ENCODE data around the gene HCRTR1. TPM values are rescaled to one million over a fixed set of nuclear protein-coding genes. Genes with fewer than 3 reads are reported as not detected.

HCRTR1 gene
- total and polyA plus RNA-seq, 2 donors (not counting 3 experiments of a cell fraction or from before 2014, with no cell fraction given) = 0.93 to 1.5 TPM

DNA sequence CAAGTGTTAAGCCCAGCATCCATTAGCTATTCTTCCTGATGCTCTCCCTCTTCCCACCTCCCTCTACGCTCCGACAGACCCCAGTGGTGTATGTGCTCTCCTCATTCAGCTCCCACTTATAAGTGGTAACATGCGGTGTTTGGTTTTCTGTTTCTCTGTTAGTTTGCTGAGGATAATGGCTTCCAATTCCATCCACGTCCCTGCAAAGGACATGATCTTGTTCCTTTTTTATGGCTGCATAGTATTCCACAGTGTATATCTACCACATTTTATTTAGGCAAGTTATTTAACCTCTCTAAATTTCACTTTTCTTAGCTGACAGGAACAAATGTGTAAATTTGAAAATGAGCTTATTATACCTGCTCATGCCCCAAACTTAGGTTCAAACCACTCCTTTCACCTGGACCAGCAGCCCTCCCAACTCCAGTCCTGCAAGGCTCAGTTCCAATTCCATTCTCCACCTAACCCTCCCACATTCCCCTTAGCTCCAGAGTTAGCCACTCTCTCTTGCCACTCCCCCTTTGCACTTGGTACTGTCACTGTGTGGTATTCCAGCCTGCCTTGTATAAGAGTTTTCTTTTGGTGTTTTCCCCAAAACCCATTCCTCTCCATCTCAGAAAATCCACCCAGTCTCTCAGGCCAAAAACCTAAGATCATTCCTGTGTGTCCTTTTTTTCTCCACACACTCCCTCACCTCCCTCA lies 28.9 kb downstream of the HCRTR1 start:
- no TSS peak for BruUV-seq (replicated peaks)
- dilution Hi-C loops (cut with MboI; ENCODE audit: extremely low pct_ligation_motif_present, low sequenced_read_pairs) = no loop called here
- DNase-seq (ENCODE audit: low read depth, low spot score) (no peak), FAIRE-seq (no peak)
- Histone ChIP-seq H3K4me3 (replicated peaks in 1 of 3; ENCODE audit: insufficient read depth in 1 of 3, low read depth in 1 of 3, low read length in 3 of 3) (no peak overlapping the region), H3K27ac (ENCODE audit: insufficient read depth, low read depth, low read length) (no peak overlapping the region), H4K20me1 (replicated peaks; ENCODE audit: control insufficient read depth, extremely low read depth, insufficient read depth, low read length) (no peaks in the 10 kb centered on the region), H3K9ac (replicated peaks; ENCODE audit: extremely low read depth, insufficient read depth, low read length) (no peak overlapping the region), H3K79me2 (ENCODE audit: control insufficient read depth, insufficient read depth, low read length) (peaks cover 23% of the 10 kb centered on the region), H3K9me1 (replicated peaks; ENCODE audit: control insufficient read depth, extremely low read depth, insufficient read depth, low read length) (no peaks in the 10 kb centered on the region), H3K4me2 (ENCODE audit: insufficient read depth, low read length) (no peak overlapping the region), H2AFZ (ENCODE audit: low read depth, low read length) (no peak overlapping the region), H3K4me1 (ENCODE audit: control insufficient read depth, extremely low read depth, insufficient read depth, low read length) (peaks cover 14% of the 10 kb centered on the region), H3K9me3 (replicated peaks; ENCODE audit: control insufficient read depth, insufficient read depth, low read length) (no peaks in the 10 kb centered on the region), H3K36me3 (ENCODE audit: control insufficient read depth in 2 of 2, extremely low read depth in 1 of 2, insufficient read depth in 2 of 2, low read length in 2 of 2) (no peaks in the 10 kb centered on the region), H3K27me3 (ENCODE audit: control insufficient read depth in 2 of 2, insufficient read depth in 2 of 2, low read length in 2 of 2) (no peaks in the 10 kb centered on the region)
- ChIA-PET POLR2A (no interaction called here), CTCF (interaction anchor here (1.0 to 1.7 kb wide), 3 partner anchors 11 to 99 kb away, joined by 3 read pairs; no protein-coding TSS in a partner anchor)
- TF ChIP-seq POLR2AphosphoS5 (IDR thresholded peaks at IDR 0.05; ENCODE audit: insufficient read depth, low read depth, low read length) (no peak), MYC (IDR thresholded peaks at IDR 0.05; ENCODE audit: low read depth, low read length) (no peak), GATA2 (IDR thresholded peaks at IDR 0.05; ENCODE audit: insufficient read depth, insufficient read length, low read depth, low read length) (no peak), POLR2A (IDR thresholded peaks at IDR 0.05; ENCODE audit: low read depth, low read length) (no peak)
- intact Hi-C loops (cut with micrococcal nuclease) = loop anchor here (10.0 kb wide), 1 partner anchor 288 kb away; the partner anchor contains the start of gene PTP4A2

DNA sequence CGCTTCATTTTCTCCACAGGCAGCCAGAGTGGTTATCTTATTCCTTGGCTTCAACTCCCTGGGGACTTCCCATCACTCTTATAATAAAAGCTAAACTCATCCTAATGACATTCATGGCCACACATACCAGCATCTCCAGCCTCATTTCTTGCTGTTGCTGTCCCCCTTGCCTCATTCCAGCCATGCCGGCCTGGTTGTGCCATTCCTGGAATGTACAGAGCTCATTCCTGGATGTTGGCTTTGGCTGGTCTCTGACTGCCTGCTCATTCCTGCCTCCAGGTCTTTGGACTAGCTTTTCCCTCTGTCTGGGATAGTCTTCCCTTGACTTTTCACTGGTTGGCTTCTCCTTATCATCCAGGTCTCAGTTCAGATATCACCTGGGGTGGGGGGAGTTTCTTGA lies 29.6 kb downstream of the HCRTR1 start:
- peaks cover 14% of the 10 kb centered on the region for H3K4me1 ChIP-seq (ENCODE audit: control insufficient read depth, extremely low read depth, insufficient read depth, low read length)
- POLR2A ChIA-PET = no interaction called here
- FAIRE-seq = no peak
- no peak overlapping the region for H3K27ac ChIP-seq (ENCODE audit: insufficient read depth, low read depth, low read length)
- no peaks in the 10 kb centered on the region for H3K36me3 ChIP-seq (ENCODE audit: control insufficient read depth in 2 of 2, extremely low read depth in 1 of 2, insufficient read depth in 2 of 2, low read length in 2 of 2)
- intact Hi-C loops (cut with micrococcal nuclease) (loop anchor here (10.0 kb wide), 1 partner anchor 288 kb away; the partner anchor contains the start of gene PTP4A2), dilution Hi-C loops (cut with MboI; ENCODE audit: extremely low pct_ligation_motif_present, low sequenced_read_pairs) (no loop called here)
- no peaks in the 10 kb centered on the region for H4K20me1 ChIP-seq (replicated peaks; ENCODE audit: control insufficient read depth, extremely low read depth, insufficient read depth, low read length)
- no peaks in the 10 kb centered on the region for H3K9me1 ChIP-seq (replicated peaks; ENCODE audit: control insufficient read depth, extremely low read depth, insufficient read depth, low read length)
- H3K9me3 ChIP-seq (replicated peaks; ENCODE audit: control insufficient read depth, insufficient read depth, low read length) = no peaks in the 10 kb centered on the region
- no TSS peak for BruUV-seq (replicated peaks)
- H3K9ac ChIP-seq (replicated peaks; ENCODE audit: extremely low read depth, insufficient read depth, low read length) = no peak overlapping the region
- no peaks in the 10 kb centered on the region for H3K27me3 ChIP-seq (ENCODE audit: control insufficient read depth in 2 of 2, insufficient read depth in 2 of 2, low read length in 2 of 2)
- H3K4me3 ChIP-seq (replicated peaks in 1 of 3; ENCODE audit: insufficient read depth in 1 of 3, low read depth in 1 of 3, low read length in 3 of 3) = no peak overlapping the region
- no peak for DNase-seq (ENCODE audit: low read depth, low spot score)
- peaks cover 20% of the 10 kb centered on the region for H3K79me2 ChIP-seq (ENCODE audit: control insufficient read depth, insufficient read depth, low read length)
- H2AFZ ChIP-seq (ENCODE audit: low read depth, low read length) = no peak overlapping the region
- TF ChIP-seq POLR2AphosphoS5 (IDR thresholded peaks at IDR 0.05; ENCODE audit: insufficient read depth, low read depth, low read length) (no peak), FOS (IDR thresholded peaks at IDR 0.05; ENCODE audit: borderline replicate concordance, insufficient read depth, low read length) (no peak), EZH2 (IDR thresholded peaks at IDR 0.05; ENCODE audit: borderline replicate concordance, low read depth, low read length, severe bottlenecking) (no peak), MYC (IDR thresholded peaks at IDR 0.05; ENCODE audit: low read depth, low read length) (no peak), JUN (IDR thresholded peaks at IDR 0.05; ENCODE audit: borderline replicate concordance, insufficient read depth, insufficient read length, low read depth) (no peak), GATA2 (IDR thresholded peaks at IDR 0.05; ENCODE audit: insufficient read depth, insufficient read length, low read depth, low read length) (no peak), POLR2A (IDR thresholded peaks at IDR 0.05; ENCODE audit: low read depth, low read length) (no peak)
- TF ChIP-seq, protein P1, sequence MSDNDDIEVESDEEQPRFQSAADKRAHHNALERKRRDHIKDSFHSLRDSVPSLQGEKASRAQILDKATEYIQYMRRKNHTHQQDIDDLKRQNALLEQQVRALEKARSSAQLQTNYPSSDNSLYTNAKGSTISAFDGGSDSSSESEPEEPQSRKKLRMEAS (IDR thresholded peaks at IDR 0.05; ENCODE audit: insufficient read depth, insufficient read length) = no peak
- TF ChIP-seq, protein P2, sequence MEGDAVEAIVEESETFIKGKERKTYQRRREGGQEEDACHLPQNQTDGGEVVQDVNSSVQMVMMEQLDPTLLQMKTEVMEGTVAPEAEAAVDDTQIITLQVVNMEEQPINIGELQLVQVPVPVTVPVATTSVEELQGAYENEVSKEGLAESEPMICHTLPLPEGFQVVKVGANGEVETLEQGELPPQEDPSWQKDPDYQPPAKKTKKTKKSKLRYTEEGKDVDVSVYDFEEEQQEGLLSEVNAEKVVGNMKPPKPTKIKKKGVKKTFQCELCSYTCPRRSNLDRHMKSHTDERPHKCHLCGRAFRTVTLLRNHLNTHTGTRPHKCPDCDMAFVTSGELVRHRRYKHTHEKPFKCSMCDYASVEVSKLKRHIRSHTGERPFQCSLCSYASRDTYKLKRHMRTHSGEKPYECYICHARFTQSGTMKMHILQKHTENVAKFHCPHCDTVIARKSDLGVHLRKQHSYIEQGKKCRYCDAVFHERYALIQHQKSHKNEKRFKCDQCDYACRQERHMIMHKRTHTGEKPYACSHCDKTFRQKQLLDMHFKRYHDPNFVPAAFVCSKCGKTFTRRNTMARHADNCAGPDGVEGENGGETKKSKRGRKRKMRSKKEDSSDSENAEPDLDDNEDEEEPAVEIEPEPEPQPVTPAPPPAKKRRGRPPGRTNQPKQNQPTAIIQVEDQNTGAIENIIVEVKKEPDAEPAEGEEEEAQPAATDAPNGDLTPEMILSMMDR (IDR thresholded peaks at IDR 0.05; ENCODE audit: extremely low read depth in 1 of 2, insufficient read depth in 1 of 2, low read depth in 1 of 2, low read length in 2 of 2) = no peak
- CTCF ChIA-PET = interaction anchor here (1.0 to 1.7 kb wide), 3 partner anchors 10 to 98 kb away, joined by 3 read pairs; no protein-coding TSS in a partner anchor
- H3K4me2 ChIP-seq (ENCODE audit: insufficient read depth, low read length) = no peak overlapping the region

Measured in endothelial cell of umbilical vein (primary cell).